OCI-LY1 (cell line): ENCODE data around the gene TEAD1.

Experiments
- H2AFZ ChIP-seq: fragments of 200-600 bp; sonication (generic), shearing (Covaris generic); 2 replicates; pipeline ENCODE4 v1.6.0; 2014; ENCODE audit warnings: antibody characterized with exemption, mild to moderate bottlenecking, low read length
- H3F3A ChIP-seq: fragments of 200-600 bp; sonication (generic), shearing (Covaris generic); 2 replicates; pipeline ENCODE4 v1.6.0; 2014; ENCODE audit warnings: mild to moderate bottlenecking, antibody characterized with exemption, low read length, moderate library complexity; ENCODE audit not compliant: insufficient read depth
- H3K27ac ChIP-seq: fragments of 200-600 bp; sonication (generic); 2 replicates; pipeline ENCODE4 v1.5.1; 2014; ENCODE audit warnings: low read length, mixed run types, mild to moderate bottlenecking, low read depth; ENCODE audit not compliant: poor library complexity, severe bottlenecking
- H3K27me3 ChIP-seq: fragments of 200-600 bp; sonication (generic); 2 replicates; pipeline ENCODE4 v1.6.0; 2014; ENCODE audit warnings: antibody characterized with exemption, mild to moderate bottlenecking, low read length, moderate library complexity; ENCODE audit not compliant: insufficient read depth
- H3K36me3 ChIP-seq: fragments of 200-600 bp; sonication (generic); 2 replicates; pipeline ENCODE4 v1.6.1; 2014; ENCODE audit warnings: mild to moderate bottlenecking, antibody characterized with exemption, low read length, moderate library complexity, mixed read lengths; ENCODE audit not compliant: insufficient read depth
- H3K4me1 ChIP-seq: fragments of 200-600 bp; sonication (generic); 2 replicates; pipeline ENCODE4 v1.5.1; 2014; ENCODE audit warnings: mild to moderate bottlenecking, low read length, moderate library complexity; ENCODE audit not compliant: insufficient read depth, severe bottlenecking
- H3K4me2 ChIP-seq: fragments of 200-600 bp; sonication (generic), shearing (Covaris generic); 2 replicates; pipeline ENCODE4 v1.6.1; 2014; ENCODE audit warnings: low read length
- H3K4me3 ChIP-seq: fragments of 200-600 bp; sonication (generic); 2 replicates; pipeline ENCODE4 v1.5.1; 2014; ENCODE audit warnings: low read length, low read depth, mild to moderate bottlenecking, mixed read lengths; ENCODE audit not compliant: poor library complexity, severe bottlenecking
- H3K79me2 ChIP-seq: fragments of 200-600 bp; shearing (Covaris generic); 2 replicates; pipeline ENCODE4 v1.6.1; 2016; ENCODE audit warnings: mixed run types, low read length, mixed read lengths; ENCODE audit not compliant: insufficient read depth
- H3K9ac ChIP-seq: fragments of 200-600 bp; sonication (generic), shearing (Covaris generic); 2 replicates; pipeline ENCODE4 v1.6.1; 2014; ENCODE audit warnings: mild to moderate bottlenecking, low read length, mixed read lengths
- H3K9me2 ChIP-seq: fragments of 200-600 bp; sonication (generic), shearing (Covaris generic); 2 replicates; pipeline ENCODE4 v1.6.1; 2014; ENCODE audit warnings: low read depth, mild to moderate bottlenecking, low read length, mixed read lengths
- H3K9me3 ChIP-seq: fragments of 200-600 bp; shearing (Covaris generic); 2 replicates; pipeline ENCODE4 v1.6.1; 2014; ENCODE audit warnings: low read length, mixed read lengths
- H4K20me1 ChIP-seq: fragments of 200-600 bp; sonication (generic), shearing (Covaris generic); 2 replicates; pipeline ENCODE4 v1.6.0; 2016; ENCODE audit warnings: mild to moderate bottlenecking, low read length; ENCODE audit not compliant: insufficient read depth
- CTCF ChIP-seq: fragments of 200-600 bp; sonication (generic), shearing (Covaris generic); IDR thresholded peaks from 2 replicates; pipeline ENCODE4 v1.5.1; 2017; ENCODE audit warnings: mild to moderate bottlenecking, antibody characterized with exemption, low read length, moderate library complexity, mixed read lengths
- EZH2 ChIP-seq: fragments of 200-600 bp; sonication (generic), shearing (Covaris generic); IDR thresholded peaks from 2 replicates; pipeline ENCODE4 v1.8.0; 2017; ENCODE audit warnings: borderline replicate concordance, mixed run types, mild to moderate bottlenecking, antibody characterized with exemption, low read length, moderate library complexity, mixed read lengths

The TEAD1 gene

DNA sequence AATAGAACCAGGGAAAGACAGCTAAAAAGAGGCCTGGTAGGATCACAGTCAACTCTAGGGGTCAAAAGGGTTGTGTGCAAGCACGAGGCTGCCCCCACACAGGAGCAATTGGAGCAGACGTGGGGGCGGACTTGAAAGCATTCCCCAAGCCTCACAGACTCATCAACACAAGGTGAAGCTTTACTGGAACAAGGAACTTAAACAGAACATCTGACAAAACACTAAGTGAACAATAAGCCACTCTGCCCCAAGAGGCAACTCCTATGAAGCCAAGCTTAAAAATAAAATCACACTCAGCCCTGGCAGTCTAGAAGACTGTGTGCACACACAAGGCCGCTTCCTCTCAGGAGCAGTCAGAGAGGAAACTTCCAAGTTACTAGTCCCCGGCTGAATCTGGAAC is 32.2 kb upstream of the TEAD1 start:
- H3K27ac ChIP-seq = no peak overlapping the region
- TF ChIP-seq CTCF (no peak), EZH2 (no peak)
- H2AFZ ChIP-seq = no peak overlapping the region

GRCh38 chr11:12642806-12643428 is 31.3 kb upstream of the TEAD1 start:
- TF ChIP-seq EZH2 (no peak), CTCF (no peak)
- H3K27me3 ChIP-seq = no peaks in the 10 kb centered on the region
- no peak overlapping the region for H3K4me3 ChIP-seq
- no peaks in the 10 kb centered on the region for H3F3A ChIP-seq
- H3K79me2 ChIP-seq = no peaks in the 10 kb centered on the region
- H3K9me3 ChIP-seq = no peaks in the 10 kb centered on the region
- H3K27ac ChIP-seq = no peak overlapping the region
- H3K9me2 ChIP-seq = no peaks in the 10 kb centered on the region
- no peaks in the 10 kb centered on the region for H4K20me1 ChIP-seq
- H3K4me2 ChIP-seq = no peak overlapping the region
- H2AFZ ChIP-seq = no peak overlapping the region
- no peak overlapping the region for H3K9ac ChIP-seq
- no peaks in the 10 kb centered on the region for H3K36me3 ChIP-seq
- no peaks in the 10 kb centered on the region for H3K4me1 ChIP-seq

More for the DNA sequence above, 32.2 kb upstream of the TEAD1 start:
- Histone ChIP-seq H3K9me2 (no peaks in the 10 kb centered on the region), H3K9me3 (no peaks in the 10 kb centered on the region), H3K9ac (no peak overlapping the region), H3K27me3 (no peaks in the 10 kb centered on the region), H3K4me3 (no peak overlapping the region), H3K79me2 (no peaks in the 10 kb centered on the region), H3F3A (no peaks in the 10 kb centered on the region), H4K20me1 (no peaks in the 10 kb centered on the region), H3K4me2 (no peak overlapping the region), H3K36me3 (no peaks in the 10 kb centered on the region), H3K4me1 (no peaks in the 10 kb centered on the region)

GRCh38 chr11:12646478-12646877 is 27.7 kb upstream of the TEAD1 start:
- Histone ChIP-seq H4K20me1 (no peaks in the 10 kb centered on the region), H3K9me3 (no peaks in the 10 kb centered on the region), H3K36me3 (no peaks in the 10 kb centered on the region), H3K4me3 (no peak overlapping the region), H3K4me1 (no peaks in the 10 kb centered on the region), H3K4me2 (no peak overlapping the region), H3K27me3 (no peaks in the 10 kb centered on the region), H3K9ac (no peak overlapping the region), H2AFZ (no peak overlapping the region), H3K27ac (no peak overlapping the region), H3F3A (no peaks in the 10 kb centered on the region), H3K9me2 (no peaks in the 10 kb centered on the region), H3K79me2 (no peaks in the 10 kb centered on the region)
- TF ChIP-seq EZH2 (no peak), CTCF (no peak)
